Neural cell (in vitro differentiated cells): ENCODE data around the gene NHS.

Experiments
- CTCF ChIP-seq: fragments of 450-650 bp; IDR thresholded peaks from 2 replicates; pipeline ENCODE4 v1.5.1; 2014; ENCODE audit warnings: antibody characterized with exemption, mild to moderate bottlenecking, moderate library complexity; ENCODE audit not compliant: poor library complexity, severe bottlenecking
- EP300 ChIP-seq: fragments of 450-650 bp; conservative IDR thresholded peaks from 2 replicates; pipeline ENCODE4 v1.6.1; 2014; ENCODE audit warnings: antibody characterized with exemption, mild to moderate bottlenecking, moderate library complexity; ENCODE audit not compliant: poor library complexity, severe bottlenecking
- EZH2 ChIP-seq: fragments of 200-600, 300-800 bp; shearing (Covaris generic), sonication (generic); IDR thresholded peaks from 2 replicates; pipeline ENCODE4 v1.6.1; 2014; ENCODE audit warnings: antibody characterized with exemption, low read length, borderline replicate concordance, mild to moderate bottlenecking; ENCODE audit not compliant: insufficient read depth, poor library complexity, severe bottlenecking
- POLR2AphosphoS5 ChIP-seq: IDR thresholded peaks from 2 replicates; pipeline ENCODE4 v1.6.1; 2012
- RAD21 ChIP-seq: fragments of 450-650 bp; conservative IDR thresholded peaks from 2 replicates; pipeline ENCODE4 v1.6.1; 2014; ENCODE audit warnings: antibody characterized with exemption, mild to moderate bottlenecking, moderate library complexity
- REST ChIP-seq: IDR thresholded peaks from 2 replicates; pipeline ENCODE4 v1.6.1; 2012; ENCODE audit warnings: borderline replicate concordance
- SMC3 ChIP-seq: fragments of 450-650 bp; conservative IDR thresholded peaks from 2 replicates; pipeline ENCODE4 v1.6.1; 2014; ENCODE audit warnings: antibody characterized with exemption, mild to moderate bottlenecking, moderate library complexity; ENCODE audit not compliant: poor library complexity
- TAF1 ChIP-seq: IDR thresholded peaks from 2 replicates; pipeline ENCODE4 v1.6.1; 2012; ENCODE audit warnings: low read depth

DNA sequence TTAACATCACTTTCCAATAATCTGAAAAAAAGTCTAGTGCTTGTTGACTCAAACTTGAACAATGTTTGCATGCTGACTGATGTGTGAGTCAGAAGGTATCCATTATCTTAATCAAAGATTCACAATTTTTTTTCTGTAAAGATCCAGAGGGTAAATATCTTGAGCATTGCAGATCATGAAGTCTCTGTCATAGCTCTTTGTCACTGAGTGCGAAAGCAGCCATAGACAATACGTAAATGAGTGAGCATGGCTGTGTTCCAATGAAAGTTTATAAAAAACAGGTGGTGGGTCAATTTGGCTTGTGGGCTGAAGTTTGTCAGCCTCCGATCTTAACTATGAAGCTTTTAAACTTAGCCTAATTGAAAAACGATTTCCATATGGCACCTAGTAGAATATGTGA lies 37.7 kb downstream of the NHS start:
- TF ChIP-seq CTCF (no peak), EZH2 (no peak), TAF1 (no peak), REST (no peak), RAD21 (no peak), POLR2AphosphoS5 (no peak), SMC3 (no peak), EP300 (no peak)
